Measurements from ENCODE around the gene EXOC3L4. TPM values are rescaled to one million over a fixed set of nuclear protein-coding genes. Genes with fewer than 3 reads are reported as not detected.
A peak's percentile ranks its signal among the peaks of the same experiment; 100 is the strongest.

EXOC3L4 gene
- total and polyA plus RNA-seq, 9 of the 15 experiments (the other 6 are each of a cell fraction or from before 2014, with no cell fraction given): 0.10 to 6.7 (median 0.98) TPM; not detected in 1

DNA sequence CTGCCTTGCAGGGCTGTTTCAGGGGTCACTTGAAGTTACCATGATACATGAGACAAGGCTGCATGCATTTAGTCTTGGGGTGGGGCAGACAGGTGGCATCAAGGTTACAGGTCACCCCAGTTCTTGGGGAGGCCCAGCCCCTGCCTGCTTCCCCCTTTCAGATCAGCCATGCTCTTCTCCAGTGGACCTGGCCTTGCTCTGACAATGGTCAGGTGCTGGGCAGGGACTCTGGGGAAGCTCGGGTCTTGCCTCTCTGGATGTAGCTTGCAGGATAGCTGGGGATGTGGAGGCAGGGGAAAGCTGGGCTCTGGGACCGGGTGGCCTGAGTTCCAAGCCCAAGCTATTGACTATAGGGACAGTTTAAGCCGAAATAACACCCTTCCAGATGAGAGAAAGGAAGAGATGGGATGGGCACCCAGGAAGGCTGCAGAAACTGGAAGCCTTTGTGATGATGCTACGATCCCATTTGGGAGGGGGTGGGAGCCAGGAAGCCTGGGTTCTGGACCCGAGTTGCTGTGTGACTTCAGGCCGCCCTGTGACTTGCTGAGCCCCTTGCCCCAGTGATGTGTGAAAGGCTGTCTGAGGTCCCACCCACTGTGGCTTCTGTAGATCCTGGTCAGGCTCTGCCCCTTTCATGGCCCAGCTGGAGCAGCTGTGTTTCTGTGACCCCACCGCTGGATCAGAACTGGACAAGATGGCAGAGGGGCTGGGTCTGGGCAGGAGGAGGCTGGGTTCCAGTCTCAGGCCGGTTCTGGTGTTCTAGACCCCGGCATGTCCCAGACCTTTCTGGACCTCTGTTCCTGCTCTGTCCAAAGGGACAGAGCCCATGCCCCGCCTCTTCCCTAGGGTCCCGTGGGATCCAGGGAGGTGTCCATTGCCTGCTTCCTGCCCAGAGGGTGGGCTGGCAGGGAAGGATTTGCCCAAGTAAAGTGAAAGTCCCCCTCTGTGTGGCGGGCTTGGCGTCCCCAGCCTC, 30.9 kb downstream of the EXOC3L4 start:
- H3K9me3 ChIP-seq (replicated peaks; ENCODE audit: control insufficient read depth, insufficient read depth, low read depth, low read length): no peaks in the 10 kb centered on the region
- H4K20me1 ChIP-seq (replicated peaks; ENCODE audit: control insufficient read depth, insufficient read depth, low read length): no peaks in the 10 kb centered on the region
- H2AFZ ChIP-seq (ENCODE audit: low read depth, low read length): no peak overlapping the region
- no peaks in the 10 kb centered on the region for H3K27me3 ChIP-seq (ENCODE audit: control insufficient read depth in 2 of 2, insufficient read depth in 2 of 2, low read length in 2 of 2)
- no peak for ATAC-seq
- H3K79me2 ChIP-seq (ENCODE audit: control insufficient read depth, insufficient read depth, low read length): peaks cover 21% of the 10 kb centered on the region
- H3K9ac ChIP-seq (ENCODE audit: insufficient read depth in 1 of 2, low read depth in 2 of 2, low read length in 2 of 2): peak overlapping the region in 1 of 2 experiments; percentile 94; a peak in 2 of 4 replicates
- no peak overlapping the region for H3K4me2 ChIP-seq (ENCODE audit: insufficient read depth, low read length)
- in situ Hi-C loops (cut with MboI) (no loop called here), intact Hi-C loops (cut with micrococcal nuclease) (no loop called here)
- H3K27ac ChIP-seq (ENCODE audit: extremely low read depth, low read depth, low read length): no peak overlapping the region
- no peaks in the 10 kb centered on the region for H3K9me1 ChIP-seq (ENCODE audit: control insufficient read depth, insufficient read depth, low read length)
- 96% methylated on average over 11 of the region's 13 CpGs for WGBS (ENCODE audit: insufficient coverage, low coverage, missing lambda C conversion rate)
- ChIA-PET POLR2A (interaction anchor here (0.6 to 2.4 kb wide), 2 partner anchors 11 to 167 kb away, joined by 3 to 15 read pairs; no protein-coding TSS in a partner anchor), CTCF (ENCODE audit: low intra/inter-chr PET ratio) (no interaction called here)
- no peak for DNase-seq (ENCODE audit: extremely low read depth in 1 of 4, low spot score in 3 of 4)
- 0 out of 2 replicates have a peak, but pooled peaks have one; percentile 5 for TF ChIP-seq POLR2G (IDR thresholded peaks at IDR 0.05; ENCODE audit: low read depth, low read length)
- TF ChIP-seq MITF (IDR thresholded peaks at IDR 0.05): no peak
- TF ChIP-seq CBFB (CRISPR knock-in tag; IDR thresholded peaks at IDR 0.05): no peak
- no peak overlapping the region for H3K4me3 ChIP-seq
- no TSS peak for BruUV-seq (replicated peaks)
- H3K36me3 ChIP-seq (ENCODE audit: control insufficient read depth, insufficient read depth, low read length): peaks cover 32% of the 10 kb centered on the region; the same call in 1 of the 3 replicates
- H3K4me1 ChIP-seq (replicated peaks in 1 of 2; ENCODE audit: control insufficient read depth in 2 of 2, insufficient read depth in 2 of 2, low read length in 2 of 2): peaks cover 8 to 78% of the 10 kb centered on the region in 2 experiments
- no peak for FAIRE-seq
